GM18858 (cell line): ENCODE measurements around the gene APBA2.

Experiments used
- ATAC-seq: cut with Tn5 transposase; IDR thresholded peaks from one replicate; pipeline ENCODE4 v1.9.1; 2021; ENCODE audit not compliant: unreplicated experiment

Gene APBA2

DNA sequence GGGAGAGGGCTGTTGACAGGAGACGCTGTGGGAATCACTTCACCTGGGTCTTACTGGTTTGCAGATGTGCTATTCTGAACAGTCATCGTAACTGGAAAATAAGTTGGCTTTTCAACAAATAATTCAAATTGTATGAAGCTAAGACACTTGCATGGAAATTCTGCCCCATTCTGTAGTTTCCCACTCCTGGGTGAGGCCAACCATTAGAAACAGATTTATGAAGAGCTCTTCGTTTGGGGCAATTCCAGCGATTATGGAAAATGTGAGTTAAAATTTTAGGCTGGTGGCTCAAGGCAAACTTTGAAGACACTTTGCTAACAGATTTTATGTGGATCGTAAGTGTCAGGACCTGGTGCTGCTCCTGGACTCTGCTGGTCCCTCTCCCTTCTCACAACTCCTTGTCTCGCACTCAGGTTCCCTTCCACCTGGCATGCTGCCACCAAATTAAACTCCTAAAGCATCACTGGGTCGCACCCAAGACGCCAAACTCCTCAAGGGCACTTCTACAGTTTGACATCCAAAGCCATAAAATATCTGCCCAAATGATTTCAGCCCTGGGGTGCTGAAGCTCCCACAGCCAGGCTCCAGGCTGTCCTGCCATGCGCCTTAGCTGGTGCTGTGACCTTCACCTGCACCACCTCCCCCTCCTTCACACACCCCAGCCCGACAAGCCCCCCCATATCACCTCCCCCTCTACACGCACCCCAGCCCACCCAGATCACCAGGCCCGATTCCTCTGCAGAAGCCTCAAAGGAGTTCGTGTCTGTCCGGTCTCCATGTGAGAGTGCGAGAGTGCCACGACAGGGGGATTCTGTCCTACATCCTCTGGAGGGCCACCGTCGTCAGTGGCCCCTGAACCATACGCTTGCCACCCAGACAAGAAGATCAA is 245.4 kb downstream of the APBA2 start:
- no peak for ATAC-seq

DNA sequence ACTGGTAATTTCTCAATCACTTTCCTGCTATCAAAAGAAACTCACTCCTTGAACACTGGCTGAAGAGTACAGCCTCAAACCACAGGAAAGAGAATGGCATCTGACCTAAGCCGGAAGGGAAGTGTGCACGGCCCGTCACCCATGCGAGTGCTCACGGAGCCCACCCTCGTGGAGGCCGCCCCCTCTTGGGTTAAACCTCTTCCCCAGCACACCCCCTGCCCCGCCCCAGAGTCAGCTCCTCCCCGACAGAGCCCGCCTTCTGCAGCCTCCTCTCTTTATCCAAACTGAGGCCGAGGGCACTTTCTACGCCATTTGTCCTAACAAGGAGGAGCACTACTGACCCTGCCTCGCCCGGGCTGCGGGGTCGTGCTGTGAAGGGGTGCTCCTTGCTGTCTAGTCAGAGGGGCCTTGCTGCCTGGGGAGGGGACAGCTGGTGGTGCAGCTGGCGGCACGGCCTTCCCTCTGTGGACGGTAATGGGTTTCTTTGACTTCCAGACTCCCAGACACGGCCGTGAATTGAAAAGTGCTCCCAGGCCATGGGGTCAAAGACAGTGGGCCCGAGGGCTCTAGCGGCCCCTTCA is 246.2 kb downstream of the APBA2 start:
- ATAC-seq = no peak

DNA sequence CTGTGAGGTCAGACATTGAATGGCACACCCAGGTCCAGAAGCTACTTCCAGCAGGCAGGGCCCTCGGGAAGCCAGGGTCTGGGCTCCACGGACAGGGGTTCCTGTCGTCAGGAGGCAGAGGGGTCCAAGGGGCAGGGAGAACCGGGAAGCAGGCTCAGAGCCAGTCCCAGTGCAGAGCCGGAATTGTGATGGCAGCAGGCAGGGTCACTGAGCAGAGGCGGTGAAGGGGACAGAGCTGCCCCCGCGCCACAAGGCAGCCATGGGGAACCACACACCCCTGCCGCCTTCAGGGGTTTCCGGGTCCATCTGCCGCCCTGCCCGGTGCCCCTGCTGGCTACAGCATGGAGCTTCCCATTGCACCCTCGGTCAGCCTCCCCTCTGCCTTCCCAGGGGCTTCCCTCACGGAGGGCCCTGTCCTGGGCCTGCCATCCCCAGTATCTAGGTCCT is 247.0 kb downstream of the APBA2 start:
- ATAC-seq = no peak

DNA sequence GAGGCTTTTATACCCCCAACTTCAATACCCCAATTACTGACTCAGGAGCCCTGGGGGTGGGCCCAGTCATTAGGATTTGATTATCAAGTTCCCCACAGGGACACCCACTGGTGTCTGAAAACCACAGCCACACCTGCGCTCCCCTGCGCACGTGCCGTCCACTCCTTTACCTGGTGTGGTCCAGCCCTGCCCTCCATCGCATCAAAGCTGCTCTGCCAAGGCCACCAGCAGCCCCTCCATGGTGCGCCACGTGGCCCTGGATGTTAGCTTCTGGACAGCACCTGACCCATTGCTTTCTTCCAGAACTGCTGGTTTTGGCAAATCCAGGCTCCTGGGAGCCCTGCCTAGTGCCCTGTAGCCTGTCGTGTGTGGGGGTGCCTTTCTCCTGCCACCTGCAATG is 247.5 kb downstream of the APBA2 start:
- ATAC-seq = no peak

DNA sequence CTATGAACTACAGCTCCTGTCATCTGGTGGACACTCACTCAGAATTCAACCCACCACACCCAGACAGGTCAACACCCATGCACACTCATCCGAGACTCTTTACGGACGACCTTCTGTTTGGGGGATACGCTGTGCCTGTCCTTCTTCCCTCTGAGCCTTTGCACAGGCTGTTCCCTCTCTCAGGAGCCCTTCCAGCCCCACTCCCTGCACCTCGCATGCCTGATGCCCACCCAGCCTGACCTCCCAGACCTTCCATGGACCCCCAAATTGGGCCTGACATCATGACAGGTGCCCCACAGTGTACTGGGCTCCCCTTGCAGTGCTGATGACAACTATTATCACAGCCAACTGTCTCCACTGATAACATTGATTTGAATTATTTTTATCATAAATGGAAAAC is 248.0 kb downstream of the APBA2 start:
- no peak for ATAC-seq

DNA sequence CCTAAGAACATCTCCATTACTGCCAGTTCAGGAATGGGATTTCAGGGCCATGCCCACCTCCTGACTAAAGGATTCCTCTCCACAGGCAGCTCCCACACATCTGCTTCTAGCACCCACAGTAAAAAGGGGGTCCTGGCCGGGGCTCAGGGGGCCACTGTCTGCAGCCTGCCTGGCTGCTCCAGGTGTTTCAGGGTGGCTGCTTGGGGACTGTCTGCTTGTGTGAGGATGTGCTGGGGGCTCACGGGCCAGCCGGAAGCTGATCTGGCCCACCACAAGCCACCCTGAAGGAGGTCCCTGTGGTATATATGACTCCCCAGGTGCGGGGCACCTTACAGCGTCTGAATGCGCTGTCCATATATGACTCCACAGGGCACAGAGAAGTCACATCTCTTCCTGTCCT is 248.5 kb downstream of the APBA2 start:
- no peak for ATAC-seq

DNA sequence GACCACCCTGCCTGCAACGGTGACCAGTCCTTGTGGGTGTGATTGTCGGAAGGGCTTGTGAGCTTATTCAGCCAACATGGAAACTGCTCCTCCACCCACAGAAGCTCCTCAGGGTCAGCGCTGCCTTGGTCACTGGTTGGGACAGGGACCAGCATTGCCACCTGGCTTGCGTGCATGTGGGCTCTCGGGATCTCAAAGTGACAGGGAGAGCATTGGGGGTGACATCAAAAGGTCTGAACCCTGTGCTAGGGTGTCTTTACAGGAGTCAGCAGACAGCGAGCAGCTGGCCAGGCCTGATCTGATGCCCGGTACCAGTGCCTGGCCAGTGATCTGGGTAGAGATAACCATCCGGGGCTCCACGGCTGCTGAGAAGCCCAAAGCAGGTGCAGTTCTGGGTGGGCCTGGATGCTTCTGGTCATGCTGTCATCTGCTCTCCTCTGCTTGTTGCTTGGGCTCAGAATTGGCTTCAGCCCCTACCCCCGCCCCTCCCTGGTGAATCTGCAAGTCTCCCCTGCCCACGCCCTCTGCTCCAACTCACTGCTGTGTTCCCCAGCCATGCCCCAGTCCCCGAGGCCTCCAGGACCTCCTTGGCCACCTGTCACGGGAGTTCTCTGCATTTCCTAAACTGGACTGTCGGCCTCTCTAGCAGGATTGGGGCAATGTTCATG is 249.0 kb downstream of the APBA2 start:
- no peak for ATAC-seq

DNA sequence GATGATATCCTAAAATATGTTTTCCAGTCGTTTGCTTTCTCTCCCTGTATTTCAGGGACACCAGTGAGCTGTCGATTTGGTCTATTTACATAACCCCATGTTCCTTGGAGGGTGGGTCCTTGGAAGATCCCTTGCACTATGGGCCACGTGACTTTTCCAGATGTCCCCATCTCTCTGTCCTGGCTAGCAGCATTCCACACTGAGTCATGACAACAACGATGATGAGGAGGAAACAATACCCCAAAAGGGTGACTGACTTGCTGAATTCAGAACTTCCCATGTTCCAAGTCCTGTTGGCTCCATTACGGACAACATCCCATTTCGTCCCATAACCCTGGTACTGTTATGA is 249.5 kb downstream of the APBA2 start:
- ATAC-seq = no peak

DNA sequence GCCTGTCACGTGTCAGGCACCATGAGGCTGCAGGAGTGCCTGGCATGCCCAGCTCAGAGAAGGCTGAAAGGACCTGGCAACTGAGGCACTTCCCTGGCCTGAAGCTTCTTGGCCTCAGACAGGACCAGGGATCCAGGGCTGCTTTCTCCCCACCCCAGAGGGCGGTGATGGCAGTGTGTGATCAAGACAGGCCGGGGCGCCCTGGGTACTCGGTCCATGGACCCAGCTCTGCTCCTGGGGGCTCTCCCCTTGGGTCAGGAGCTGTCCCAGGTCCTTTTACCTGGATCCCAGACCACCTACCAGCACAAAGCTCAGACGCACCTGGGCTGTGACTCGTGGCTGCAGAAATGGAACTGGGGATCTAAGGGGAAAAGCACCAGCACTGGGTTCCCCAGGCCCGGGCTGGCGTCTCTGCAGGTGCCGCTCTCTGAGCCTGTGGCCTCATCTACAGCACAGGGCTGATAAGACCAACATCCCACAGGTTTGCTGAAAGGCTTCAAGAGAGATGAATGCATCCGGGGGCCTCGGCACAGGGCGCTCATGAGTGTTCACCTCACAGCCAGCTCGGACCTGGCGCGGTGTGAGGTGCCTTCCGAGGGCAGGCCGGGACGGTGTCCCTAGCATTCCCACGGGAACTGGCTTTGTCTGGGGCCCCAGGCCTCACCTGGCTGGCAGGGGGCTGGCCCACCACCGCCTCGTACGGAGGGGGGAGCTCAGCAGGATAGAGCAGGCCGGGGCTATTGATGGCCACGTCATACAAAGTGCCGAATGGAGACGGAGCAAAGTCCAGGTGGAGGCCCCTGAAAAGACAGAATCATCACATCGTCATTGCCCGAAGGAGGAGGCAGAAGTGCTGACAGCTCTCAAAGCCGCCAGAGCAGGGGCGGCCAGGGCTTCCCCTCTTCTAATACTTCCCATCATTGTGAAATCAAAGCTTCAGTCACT is 250.2 kb downstream of the APBA2 start:
- ATAC-seq = no peak

DNA sequence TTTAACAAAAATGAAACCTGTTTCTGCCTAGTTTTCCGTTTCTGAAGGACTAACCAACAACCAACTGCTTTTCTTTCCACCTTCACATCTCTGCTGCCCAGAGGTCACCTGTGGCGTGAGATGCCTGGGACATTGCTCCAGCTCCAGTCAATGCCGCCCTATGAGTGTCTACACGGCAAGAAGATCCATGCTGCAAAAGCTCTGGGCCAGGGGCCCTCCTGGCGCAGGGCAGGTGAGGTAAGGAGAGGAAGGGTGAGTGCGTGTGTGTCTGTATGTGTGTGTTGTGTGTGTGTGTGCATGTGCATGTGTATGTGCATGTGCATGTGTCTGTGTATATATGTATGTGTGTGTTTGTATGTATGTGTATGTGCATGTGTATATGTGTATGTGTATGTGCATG is 252.5 kb downstream of the APBA2 start:
- no peak for ATAC-seq

DNA sequence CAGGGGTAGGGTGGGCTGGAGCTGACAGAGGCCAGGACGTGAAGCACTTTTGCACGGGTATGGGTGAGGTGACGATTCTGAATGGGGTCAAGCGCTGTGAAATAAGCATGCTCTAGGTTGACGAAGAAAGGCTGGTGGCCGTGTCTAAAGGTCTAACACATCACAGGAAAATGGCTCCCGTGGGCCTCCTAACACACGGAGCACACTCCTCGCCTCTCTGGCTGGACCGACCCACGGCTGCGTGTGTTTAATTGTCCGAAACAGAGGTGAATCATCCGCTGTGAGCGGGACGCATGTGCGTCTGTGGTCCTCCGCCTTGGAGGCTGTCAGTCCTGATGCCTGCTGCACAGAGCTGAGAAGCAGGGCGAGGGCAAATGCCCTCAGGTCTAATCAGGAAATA is 253.3 kb downstream of the APBA2 start:
- ATAC-seq = no peak

DNA sequence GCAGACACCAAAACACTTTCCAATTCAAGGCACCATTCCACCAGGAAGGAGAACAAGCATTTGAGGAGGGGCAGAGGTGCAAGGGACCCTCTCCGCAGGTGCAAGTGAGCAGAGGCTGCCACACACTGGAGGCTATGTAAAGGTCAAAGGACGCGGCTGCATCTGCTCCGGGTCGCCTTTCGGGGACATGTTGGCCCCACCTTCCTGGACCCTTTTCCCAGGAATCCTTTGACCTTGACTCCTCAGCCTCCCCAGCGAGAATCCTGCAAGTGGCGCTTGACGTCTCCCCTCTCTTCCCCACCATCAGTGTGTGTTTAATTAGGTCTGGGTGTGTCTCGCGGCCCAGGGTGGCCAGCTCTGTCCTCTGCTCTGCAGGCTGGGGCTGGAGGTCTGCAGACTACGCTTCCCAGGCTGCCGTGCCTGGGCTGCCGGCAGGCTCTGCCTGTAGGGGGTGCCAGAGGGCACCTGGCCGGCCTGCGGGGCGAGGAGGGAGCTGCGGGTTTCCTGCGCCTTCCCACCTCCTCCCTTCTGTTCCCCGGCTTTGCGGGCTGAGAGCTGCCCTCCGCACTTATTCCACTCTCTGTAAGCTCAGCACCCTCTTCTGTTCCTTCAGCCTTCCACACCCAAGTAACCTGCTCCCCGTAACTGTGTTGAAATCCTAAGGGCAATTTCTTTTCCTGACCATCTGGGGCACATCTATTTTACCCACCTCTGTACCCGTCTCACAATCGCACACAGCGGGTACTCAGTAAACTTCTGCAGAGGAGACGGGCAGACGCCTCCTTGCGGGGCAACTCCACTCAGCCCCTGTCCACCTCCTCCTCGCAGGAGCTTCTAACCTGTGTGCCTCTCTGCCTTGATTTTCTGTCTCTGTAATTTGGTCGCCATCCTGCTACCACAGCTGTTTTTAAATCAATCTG is 254.0 kb downstream of the APBA2 start:
- ATAC-seq = no peak

DNA sequence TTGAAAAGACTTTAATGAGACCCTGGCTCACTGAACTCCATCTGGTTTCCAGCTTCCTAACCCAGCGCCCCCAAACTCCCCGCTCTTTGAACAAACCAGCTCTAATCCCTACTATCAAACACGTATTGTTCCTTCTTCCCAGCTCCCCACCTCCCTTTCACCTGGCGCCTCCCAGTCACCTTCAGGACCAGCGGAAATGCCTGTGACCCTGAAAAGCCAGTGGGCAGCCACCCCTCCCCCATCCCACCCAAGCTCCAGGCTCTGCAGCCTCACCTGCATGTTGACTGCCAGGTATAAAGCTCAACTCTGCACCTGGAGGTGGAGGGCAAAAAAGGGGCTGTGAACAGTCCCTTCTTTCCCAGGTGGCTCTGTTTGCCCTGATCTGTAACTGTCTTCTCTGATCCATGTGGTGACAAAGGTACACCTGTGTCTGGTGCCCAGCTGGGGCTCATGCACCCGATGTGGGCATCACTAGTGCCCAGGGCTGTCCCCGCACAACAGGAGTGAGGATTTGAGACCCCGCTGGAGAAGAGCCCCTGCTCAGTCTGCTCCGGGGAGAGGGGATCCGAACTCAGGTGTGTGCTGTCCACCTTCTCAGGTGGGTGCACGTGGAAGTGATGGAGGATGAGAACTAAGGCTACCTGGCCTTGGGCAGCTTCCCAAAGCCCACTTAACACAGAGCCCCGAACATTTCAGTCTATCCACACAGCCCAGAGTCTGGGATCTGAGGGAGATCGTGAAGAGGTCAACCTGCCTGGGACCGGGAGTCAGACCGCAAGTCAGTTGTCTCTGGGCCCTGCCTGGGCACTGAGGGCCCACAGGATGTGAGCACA is 254.9 kb downstream of the APBA2 start:
- no peak for ATAC-seq

DNA sequence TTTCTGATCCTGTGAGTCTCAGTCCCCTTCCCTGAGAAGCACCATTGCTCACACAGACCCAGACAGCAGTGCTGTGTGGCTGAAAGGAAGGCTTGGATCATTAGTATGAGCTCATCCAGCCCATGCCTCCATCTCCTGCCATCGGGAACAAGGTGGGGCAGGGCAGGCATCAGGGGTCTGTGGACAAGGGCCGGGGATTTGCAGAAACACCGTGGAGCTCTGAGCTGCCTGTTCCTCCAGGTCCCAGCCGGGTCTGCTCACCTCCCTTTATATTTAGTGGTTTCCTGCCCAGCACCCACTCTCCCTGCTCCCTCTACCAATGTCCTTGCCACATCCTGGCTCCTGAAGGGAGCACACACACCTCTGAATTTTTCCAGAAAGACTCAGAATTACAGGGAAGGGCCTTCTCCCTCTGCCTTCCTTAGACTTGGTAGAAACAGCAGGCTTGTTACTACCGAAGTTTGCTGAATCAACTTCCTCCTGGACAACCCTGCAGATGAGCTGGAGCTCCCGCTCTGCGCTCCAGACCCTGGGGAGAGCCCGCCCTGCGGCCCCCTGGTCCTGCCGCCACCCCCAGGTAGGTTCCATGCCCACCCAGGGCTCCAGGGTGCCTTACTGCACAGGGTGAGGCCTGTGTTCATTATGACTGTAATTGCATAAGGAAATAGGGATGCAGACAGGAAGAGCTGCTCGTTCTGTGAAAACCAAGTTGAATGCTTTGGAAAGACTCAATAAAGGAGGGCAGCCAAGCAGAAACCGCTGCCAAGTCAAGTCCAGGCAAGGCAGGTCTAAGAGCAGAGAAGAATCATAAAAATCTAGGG is 255.7 kb downstream of the APBA2 start:
- ATAC-seq = no peak

DNA sequence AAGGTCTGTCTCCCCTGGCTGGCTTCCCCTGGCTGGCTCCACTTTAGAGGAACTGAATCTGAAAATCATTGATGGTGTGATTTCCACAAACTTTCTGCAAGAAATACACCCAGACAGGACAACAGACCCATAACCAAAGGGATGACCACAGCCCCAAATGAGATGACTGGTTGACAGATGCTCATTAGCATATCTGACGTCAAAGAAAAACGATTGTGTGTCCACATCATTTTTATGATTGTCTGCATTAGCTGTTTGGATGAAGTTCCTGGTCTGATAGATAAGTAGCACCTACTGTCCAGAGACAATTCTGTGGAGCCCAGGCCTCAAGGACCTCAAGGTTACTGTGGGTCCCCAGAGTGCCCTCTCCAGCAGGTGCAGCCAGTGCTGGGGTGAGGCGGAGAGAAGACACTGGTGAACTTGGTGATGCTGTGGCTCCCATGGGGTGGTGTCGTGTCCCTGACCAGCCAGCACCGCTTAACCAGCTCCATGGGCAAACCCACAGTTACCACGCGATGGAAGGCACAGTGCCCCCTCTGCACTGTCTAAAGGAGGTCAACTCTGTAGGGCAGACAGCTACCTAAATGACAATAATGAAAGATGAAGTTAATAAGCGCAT is 256.5 kb downstream of the APBA2 start:
- ATAC-seq = no peak

DNA sequence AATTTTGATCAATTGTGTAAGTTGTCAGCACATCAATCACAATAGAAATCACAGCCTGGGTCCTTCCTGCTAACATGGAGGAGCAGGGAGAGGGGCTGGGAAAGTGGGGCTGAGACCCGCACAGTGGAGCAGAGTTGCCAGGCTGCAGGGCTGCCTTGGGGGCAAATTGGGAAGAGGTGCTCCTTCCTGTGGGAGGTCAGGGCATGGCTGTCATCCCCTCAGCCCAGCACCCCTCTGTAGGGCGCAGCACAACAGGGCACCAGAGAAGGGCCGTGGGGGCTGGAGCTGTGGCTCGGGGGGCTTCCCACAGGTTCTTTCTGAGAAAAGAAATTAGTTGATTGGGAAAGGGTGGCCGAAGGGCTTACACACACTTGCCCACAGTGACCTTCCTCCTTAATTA is 257.5 kb downstream of the APBA2 start:
- no peak for ATAC-seq

DNA sequence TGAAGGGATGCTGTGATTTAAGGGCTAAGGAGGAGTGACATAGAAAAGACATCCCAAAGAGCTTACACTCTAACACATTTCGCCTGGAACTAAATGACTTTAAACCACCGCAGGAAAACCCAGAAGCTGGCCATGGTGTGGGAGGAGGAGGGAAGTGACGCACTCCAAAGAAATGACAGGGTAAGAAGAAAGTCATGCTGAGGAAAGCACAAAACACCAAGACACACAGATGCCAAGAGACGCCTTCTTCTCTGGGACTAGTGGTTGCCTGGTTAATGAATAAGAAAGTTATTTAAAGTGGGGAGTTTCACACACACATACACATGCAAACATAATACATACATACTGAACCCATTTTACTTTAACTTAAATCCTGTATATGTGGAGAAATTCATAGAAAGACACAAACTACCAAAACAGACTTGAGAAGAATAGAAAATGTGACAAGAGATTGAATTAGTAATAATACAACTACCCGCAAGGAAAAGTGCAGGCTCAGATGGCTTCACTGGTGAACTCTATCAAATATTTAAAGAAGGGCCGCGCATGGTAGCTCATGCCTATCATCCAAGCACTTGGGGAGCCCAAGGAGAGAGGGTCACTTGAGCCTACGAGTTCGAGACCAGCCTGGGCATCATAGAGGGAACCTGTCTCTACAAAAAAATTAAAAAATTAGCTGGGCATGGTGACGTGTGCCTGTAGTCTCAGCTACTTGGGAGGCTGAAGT is 258.3 kb downstream of the APBA2 start:
- no peak for ATAC-seq
